Endothelial cell (in vitro differentiated cells): ENCODE measurements around the gene CORO2A. TPM values are rescaled to one million over a fixed set of nuclear protein-coding genes. Genes with fewer than 3 reads are reported as not detected.

Experiments
- DNase-seq: peaks from one replicate; pipeline ENCODE4 v3.0.0; 2021; ENCODE audit warnings: low spot score
- H3K27ac Mint-ChIP-seq: one replicate; pipeline ENCODE4 v1.8.0; 2021; ENCODE audit warnings: mixed read lengths, inconsistent platforms; ENCODE audit not compliant: unreplicated experiment
- H3K27me3 Mint-ChIP-seq: one replicate; pipeline ENCODE4 v1.8.0; 2021; ENCODE audit warnings: mild to moderate bottlenecking, moderate library complexity, mixed read lengths, inconsistent platforms; ENCODE audit not compliant: unreplicated experiment
- H3K36me3 Mint-ChIP-seq: one replicate; pipeline ENCODE4 v1.8.0; 2021; ENCODE audit warnings: mild to moderate bottlenecking, low read depth, mixed read lengths, inconsistent platforms; ENCODE audit not compliant: unreplicated experiment
- H3K4me1 Mint-ChIP-seq: one replicate; pipeline ENCODE4 v1.8.0; 2021; ENCODE audit warnings: mild to moderate bottlenecking, mixed read lengths, inconsistent platforms; ENCODE audit not compliant: unreplicated experiment
- H3K4me3 Mint-ChIP-seq: one replicate; pipeline ENCODE4 v1.8.0; 2021; ENCODE audit warnings: mild to moderate bottlenecking, mixed read lengths, inconsistent platforms; ENCODE audit not compliant: unreplicated experiment
- H3K9me3 Mint-ChIP-seq: one replicate; pipeline ENCODE4 v1.8.0; 2021; ENCODE audit warnings: mixed read lengths, inconsistent platforms; ENCODE audit not compliant: unreplicated experiment
- total RNA-seq: library from RNA; stranded (reverse); fragmentation: NEBNext Ultra II Directional; extraction: Animal tissue kit (Norgen Biotek cat#: 25700); gene quantifications from one replicate; pipeline ENCODE4 v1.2.1, GENCODE V29; 2021; ENCODE audit not compliant: unreplicated experiment
- TF ChIP-seq, protein P1 (sequence below): fragments of 200-600 bp; sonication (generic); IDR thresholded peaks from one replicate; pipeline ENCODE4 v1.5.0; 2021; ENCODE audit warnings: antibody characterized with exemption; ENCODE audit not compliant: unreplicated experiment

The CORO2A gene
- total RNA-seq, 1 donor from 2014 or later: 5.5 TPM

- TF ChIP-seq, protein P1, sequence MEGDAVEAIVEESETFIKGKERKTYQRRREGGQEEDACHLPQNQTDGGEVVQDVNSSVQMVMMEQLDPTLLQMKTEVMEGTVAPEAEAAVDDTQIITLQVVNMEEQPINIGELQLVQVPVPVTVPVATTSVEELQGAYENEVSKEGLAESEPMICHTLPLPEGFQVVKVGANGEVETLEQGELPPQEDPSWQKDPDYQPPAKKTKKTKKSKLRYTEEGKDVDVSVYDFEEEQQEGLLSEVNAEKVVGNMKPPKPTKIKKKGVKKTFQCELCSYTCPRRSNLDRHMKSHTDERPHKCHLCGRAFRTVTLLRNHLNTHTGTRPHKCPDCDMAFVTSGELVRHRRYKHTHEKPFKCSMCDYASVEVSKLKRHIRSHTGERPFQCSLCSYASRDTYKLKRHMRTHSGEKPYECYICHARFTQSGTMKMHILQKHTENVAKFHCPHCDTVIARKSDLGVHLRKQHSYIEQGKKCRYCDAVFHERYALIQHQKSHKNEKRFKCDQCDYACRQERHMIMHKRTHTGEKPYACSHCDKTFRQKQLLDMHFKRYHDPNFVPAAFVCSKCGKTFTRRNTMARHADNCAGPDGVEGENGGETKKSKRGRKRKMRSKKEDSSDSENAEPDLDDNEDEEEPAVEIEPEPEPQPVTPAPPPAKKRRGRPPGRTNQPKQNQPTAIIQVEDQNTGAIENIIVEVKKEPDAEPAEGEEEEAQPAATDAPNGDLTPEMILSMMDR: no peak
- Mint-ChIP-seq H3K27me3 (no peaks in the 10 kb centered on the region), H3K36me3 (peaks cover 8% of the 10 kb centered on the region), H3K4me1 (no peaks in the 10 kb centered on the region), H3K4me3 (no peak overlapping the region), H3K27ac (no peak overlapping the region), H3K9me3 (no peaks in the 10 kb centered on the region)
- no peak for DNase-seq
Measured at GRCh38 chr9:98209530-98209929, 17.1 kb upstream of the CORO2A start.

DNA sequence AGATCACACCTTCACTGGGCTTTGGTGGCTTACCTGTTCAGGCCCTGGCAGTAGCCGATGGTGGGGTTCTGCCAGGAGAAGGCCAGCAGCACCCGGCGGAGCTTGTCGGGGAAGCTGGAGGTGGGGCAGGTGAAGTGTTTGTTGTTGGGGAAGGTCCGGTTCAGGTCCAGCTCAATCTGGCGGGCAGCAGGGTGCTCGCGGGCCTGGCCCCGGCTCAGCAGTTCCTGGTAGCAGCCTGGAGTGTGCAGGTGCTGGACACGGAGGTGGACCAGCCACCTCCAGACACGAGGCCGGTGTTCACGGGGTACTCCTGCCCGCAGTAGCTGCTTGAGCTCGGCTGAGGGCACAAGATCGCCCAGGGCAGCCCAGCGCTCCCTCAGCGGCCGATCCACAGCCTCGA lies 16.2 kb upstream of the CORO2A start:
- Mint-ChIP-seq H3K9me3 (no peaks in the 10 kb centered on the region), H3K36me3 (peaks cover 8% of the 10 kb centered on the region), H3K27ac (no peak overlapping the region), H3K4me3 (no peak overlapping the region), H3K27me3 (no peaks in the 10 kb centered on the region), H3K4me1 (no peaks in the 10 kb centered on the region)
- TF ChIP-seq, protein P1: no peak
- DNase-seq: no peak

GRCh38 chr9:98207606-98208005 lies 15.2 kb upstream of the CORO2A start:
- H3K27ac Mint-ChIP-seq: no peak overlapping the region
- no peak for DNase-seq
- no peaks in the 10 kb centered on the region for H3K9me3 Mint-ChIP-seq
- H3K4me3 Mint-ChIP-seq: no peak overlapping the region
- no peaks in the 10 kb centered on the region for H3K4me1 Mint-ChIP-seq
- peaks cover 8% of the 10 kb centered on the region for H3K36me3 Mint-ChIP-seq
- TF ChIP-seq, protein P1: no peak
- H3K27me3 Mint-ChIP-seq: no peaks in the 10 kb centered on the region

- peaks cover 4% of the 10 kb centered on the region for H3K36me3 Mint-ChIP-seq
- TF ChIP-seq, protein P1: no peak
- H3K27me3 Mint-ChIP-seq: no peaks in the 10 kb centered on the region
- DNase-seq: no peak
- no peaks in the 10 kb centered on the region for H3K4me1 Mint-ChIP-seq
- H3K4me3 Mint-ChIP-seq: no peak overlapping the region
- H3K9me3 Mint-ChIP-seq: no peaks in the 10 kb centered on the region
- H3K27ac Mint-ChIP-seq: no peak overlapping the region
Measured at GRCh38 chr9:98206754-98207153, 14.3 kb upstream of the CORO2A start.

DNA sequence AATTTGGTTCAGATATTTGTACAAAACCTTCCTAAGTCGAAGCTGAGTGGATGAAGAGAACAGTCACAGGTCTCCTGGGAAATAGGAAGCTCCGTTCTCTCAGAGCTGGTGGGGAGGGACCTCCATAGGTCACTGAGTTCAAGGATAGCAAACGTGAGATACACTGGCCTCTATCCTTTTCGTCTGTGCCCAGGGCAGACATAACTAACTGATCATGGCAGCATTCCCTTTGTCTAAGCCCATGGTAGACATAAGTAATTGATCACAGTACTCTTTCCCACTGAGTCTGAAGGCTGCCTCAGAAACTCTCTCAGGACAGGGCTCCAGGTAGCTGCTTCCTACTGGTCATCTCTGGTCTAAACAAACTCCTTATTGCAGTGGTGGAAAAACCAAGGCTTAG lies 12.3 kb upstream of the CORO2A start:
- peaks cover 3% of the 10 kb centered on the region for H3K4me1 Mint-ChIP-seq
- no peak overlapping the region for H3K4me3 Mint-ChIP-seq
- no peaks in the 10 kb centered on the region for H3K9me3 Mint-ChIP-seq
- peaks cover 2% of the 10 kb centered on the region for H3K27me3 Mint-ChIP-seq
- H3K27ac Mint-ChIP-seq: no peak overlapping the region
- TF ChIP-seq, protein P1: no peak
- DNase-seq: no peak
- H3K36me3 Mint-ChIP-seq: peaks cover 4% of the 10 kb centered on the region
